ENCODE results near the gene MYL10. TPM values are rescaled to one million over a fixed set of nuclear protein-coding genes. Genes with fewer than 3 reads are reported as not detected.

The MYL10 gene
- total and polyA plus RNA-seq, 2 experiments from 2014 or later, result not detected

DNA sequence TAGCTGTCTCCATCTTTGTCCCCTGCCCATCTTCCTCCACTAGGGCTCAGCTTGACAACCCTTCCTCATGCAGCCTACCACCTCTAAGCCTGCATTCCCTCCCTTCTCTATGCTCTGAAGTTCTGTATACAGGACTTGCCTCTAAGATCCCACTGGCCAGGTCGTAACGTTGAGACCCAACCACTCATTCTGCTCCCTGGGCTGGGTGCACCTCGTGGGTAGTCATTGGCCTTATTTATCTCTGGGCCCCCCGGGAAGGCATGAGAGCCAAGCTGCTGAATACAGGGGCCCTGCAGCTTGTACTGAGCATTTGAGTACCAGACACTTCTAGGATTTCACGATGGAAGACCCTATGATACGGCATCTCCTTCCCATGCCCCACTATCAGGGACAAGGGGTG is 31.2 kb downstream of the MYL10 start:
- TF ChIP-seq EZH2 (IDR thresholded peaks at IDR 0.05; ENCODE audit: insufficient read depth, poor library complexity, severe bottlenecking), result no peak
- no peak for TF ChIP-seq EZH2phosphoT487 (IDR thresholded peaks at IDR 0.05; ENCODE audit: insufficient read depth, low read depth)
- Histone ChIP-seq H3K36me3 (ENCODE audit: low read depth) (no peaks in the 10 kb centered on the region), H3F3A (ENCODE audit: insufficient read depth) (no peaks in the 10 kb centered on the region), H3K4me2 (ENCODE audit: unreplicated experiment) (no peak overlapping the region), H3K27me3 (replicated peaks; ENCODE audit: insufficient read depth) (0 out of 2 replicates have a peak, but pooled peaks cover 4% of the 10 kb centered on the region), H3K9ac (no peak overlapping the region), H4K20me1 (ENCODE audit: insufficient read depth) (no peaks in the 10 kb centered on the region), H3K79me2 (ENCODE audit: insufficient read depth) (no peaks in the 10 kb centered on the region), H3K4me1 (ENCODE audit: insufficient read depth) (no peaks in the 10 kb centered on the region), H3K27ac (no peak overlapping the region), H3K4me3 (no peak overlapping the region), H3K9me3 (ENCODE audit: low read depth) (no peaks in the 10 kb centered on the region), H2AFZ (no peak overlapping the region), H3K9me2 (ENCODE audit: insufficient read depth) (no peaks in the 10 kb centered on the region)
- in situ Hi-C loops (cut with MboI), result loop anchor here (25.0 kb wide), 1 partner anchor 639 kb away; no protein-coding TSS in a partner anchor
- no peak for DNase-seq
- 71 to 72% methylated on average over 6 of the region's 6 CpGs for WGBS, 2 experiments (ENCODE audit: low coverage in 1 of 2, low lambda C conversion rate in 2 of 2, missing lambda C conversion rate in 2 of 2)

DNA sequence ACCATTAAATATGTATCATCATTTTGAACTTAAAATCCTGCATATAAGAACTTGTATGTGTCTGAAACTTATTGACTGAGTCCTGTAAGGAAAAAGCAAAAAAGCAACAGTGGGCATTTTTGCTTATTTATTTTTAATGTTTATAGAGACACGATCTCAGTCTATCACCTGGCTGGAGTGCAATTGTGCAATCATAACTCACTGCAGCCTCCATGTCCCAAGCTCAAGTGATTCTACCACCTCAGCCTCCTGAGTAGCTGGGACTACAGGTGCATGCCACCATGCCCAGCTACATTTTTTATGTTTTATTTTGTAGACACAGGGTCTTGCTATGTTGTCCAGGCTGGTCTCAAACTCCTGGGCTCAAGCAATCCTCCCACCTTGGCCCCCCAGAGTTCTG is 32.2 kb downstream of the MYL10 start:
- 22 to 45% methylated on average over 1 of the region's 1 CpG for WGBS, 2 experiments (ENCODE audit: low coverage in 1 of 2, low lambda C conversion rate in 2 of 2, missing lambda C conversion rate in 2 of 2)
- DNase-seq, result no peak
- in situ Hi-C loops (cut with MboI), result loop anchor here (25.0 kb wide), 1 partner anchor 640 kb away; no protein-coding TSS in a partner anchor
- Histone ChIP-seq H3K27me3 (replicated peaks; ENCODE audit: insufficient read depth) (0 out of 2 replicates have a peak, but pooled peaks cover 4% of the 10 kb centered on the region), H3K9me3 (ENCODE audit: low read depth) (no peaks in the 10 kb centered on the region), H3F3A (ENCODE audit: insufficient read depth) (no peaks in the 10 kb centered on the region), H3K4me2 (ENCODE audit: unreplicated experiment) (no peak overlapping the region), H4K20me1 (ENCODE audit: insufficient read depth) (no peaks in the 10 kb centered on the region), H3K36me3 (ENCODE audit: low read depth) (no peaks in the 10 kb centered on the region), H3K9ac (no peak overlapping the region), H3K9me2 (ENCODE audit: insufficient read depth) (no peaks in the 10 kb centered on the region), H3K27ac (no peak overlapping the region), H3K4me1 (ENCODE audit: insufficient read depth) (no peaks in the 10 kb centered on the region), H3K4me3 (no peak overlapping the region), H3K79me2 (ENCODE audit: insufficient read depth) (no peaks in the 10 kb centered on the region), H2AFZ (no peak overlapping the region)
- TF ChIP-seq EZH2 (IDR thresholded peaks at IDR 0.05; ENCODE audit: insufficient read depth, poor library complexity, severe bottlenecking) (no peak), EZH2phosphoT487 (IDR thresholded peaks at IDR 0.05; ENCODE audit: insufficient read depth, low read depth) (no peak)

DNA sequence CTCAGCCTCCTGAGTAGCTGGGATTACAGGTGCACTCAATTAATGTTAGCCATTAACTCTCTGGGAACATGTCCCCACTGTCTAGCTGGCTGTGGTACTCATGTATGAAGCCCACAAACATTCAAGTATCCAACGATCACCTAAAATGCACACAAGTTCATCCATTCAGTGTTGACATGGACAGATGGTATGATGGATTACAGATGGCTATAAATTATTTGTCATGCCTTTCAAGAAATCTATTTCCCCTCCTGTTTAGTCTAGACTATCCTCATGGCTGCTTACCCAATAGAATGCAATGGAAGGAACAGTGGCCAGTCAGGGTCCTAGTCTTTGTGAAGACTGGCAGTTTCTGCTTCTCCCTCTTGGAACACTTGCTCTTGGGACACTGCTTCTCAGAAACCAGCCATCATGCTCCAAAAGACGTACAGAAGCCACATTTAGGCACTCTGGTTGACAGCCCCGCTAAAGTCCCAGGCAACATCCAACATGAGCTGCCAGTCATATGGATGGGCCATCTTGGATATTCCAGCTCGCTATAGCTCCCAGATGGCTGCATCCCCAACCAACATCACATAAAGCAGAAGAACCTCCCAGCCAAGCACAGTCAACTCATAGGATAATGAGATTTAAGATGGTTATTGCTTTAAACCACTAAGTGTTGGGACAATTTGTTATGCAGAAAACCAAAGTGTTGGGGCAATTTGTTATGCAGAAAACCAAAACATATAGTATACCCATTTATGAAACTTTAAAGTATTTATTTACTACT is 33.1 kb downstream of the MYL10 start:
- H3K9me3 ChIP-seq (ENCODE audit: low read depth), result no peaks in the 10 kb centered on the region
- H3K79me2 ChIP-seq (ENCODE audit: insufficient read depth), result no peaks in the 10 kb centered on the region
- no peak overlapping the region for H3K4me2 ChIP-seq (ENCODE audit: unreplicated experiment)
- H3K4me1 ChIP-seq (ENCODE audit: insufficient read depth), result no peaks in the 10 kb centered on the region
- in situ Hi-C loops (cut with MboI), result loop anchor here (25.0 kb wide), 1 partner anchor 641 kb away; no protein-coding TSS in a partner anchor
- no peak overlapping the region for H2AFZ ChIP-seq
- H3K9ac ChIP-seq, result no peak overlapping the region
- no peak for DNase-seq
- H3K27me3 ChIP-seq (replicated peaks; ENCODE audit: insufficient read depth), result 0 out of 2 replicates have a peak, but pooled peaks cover 8% of the 10 kb centered on the region
- no peak overlapping the region for H3K4me3 ChIP-seq
- TF ChIP-seq EZH2phosphoT487 (IDR thresholded peaks at IDR 0.05; ENCODE audit: insufficient read depth, low read depth) (no peak), EZH2 (IDR thresholded peaks at IDR 0.05; ENCODE audit: insufficient read depth, poor library complexity, severe bottlenecking) (no peak)
- H3F3A ChIP-seq (ENCODE audit: insufficient read depth), result no peaks in the 10 kb centered on the region
- WGBS, 2 experiments (ENCODE audit: low coverage in 1 of 2, low lambda C conversion rate in 2 of 2, missing lambda C conversion rate in 2 of 2), result 40 to 43% methylated on average over 4 of the region's 4 CpGs
- H3K27ac ChIP-seq, result no peak overlapping the region
- H3K9me2 ChIP-seq (ENCODE audit: insufficient read depth), result no peaks in the 10 kb centered on the region
- H4K20me1 ChIP-seq (ENCODE audit: insufficient read depth), result no peaks in the 10 kb centered on the region
- H3K36me3 ChIP-seq (ENCODE audit: low read depth), result no peaks in the 10 kb centered on the region

DNA sequence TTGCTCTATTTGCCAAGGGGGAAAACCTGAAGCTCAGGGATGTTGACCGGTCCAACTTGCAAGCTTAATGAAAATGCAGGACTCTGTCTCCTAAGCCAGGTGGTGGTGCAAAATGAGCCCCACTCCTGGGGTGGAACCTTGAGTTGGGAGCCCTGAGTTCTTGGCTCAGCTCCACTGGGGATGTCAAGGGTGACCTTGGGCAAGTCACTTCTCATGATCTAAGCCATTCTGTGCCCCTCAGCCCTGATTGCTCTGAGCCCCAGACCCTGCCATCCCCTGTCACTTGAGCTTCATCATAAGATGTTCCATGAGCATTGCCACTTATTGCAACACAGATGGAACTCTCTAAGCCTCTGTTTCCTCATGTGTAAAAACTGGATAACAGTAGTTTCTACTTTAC is 33.9 kb downstream of the MYL10 start:
- 47 to 55% methylated on average over 1 of the region's 1 CpG for WGBS, 2 experiments (ENCODE audit: low coverage in 1 of 2, low lambda C conversion rate in 2 of 2, missing lambda C conversion rate in 2 of 2)
- in situ Hi-C loops (cut with MboI), result loop anchor here (25.0 kb wide), 1 partner anchor 642 kb away; no protein-coding TSS in a partner anchor

More for the DNA sequence above, 33.9 kb downstream of the MYL10 start:
- no peak overlapping the region for H3K9ac ChIP-seq
- no peaks in the 10 kb centered on the region for H3K9me2 ChIP-seq (ENCODE audit: insufficient read depth)
- no peak overlapping the region for H3K4me2 ChIP-seq (ENCODE audit: unreplicated experiment)
- H3K36me3 ChIP-seq (ENCODE audit: low read depth), result no peaks in the 10 kb centered on the region
- H3K9me3 ChIP-seq (ENCODE audit: low read depth), result no peaks in the 10 kb centered on the region
- no peak for DNase-seq
- H3K27me3 ChIP-seq (replicated peaks; ENCODE audit: insufficient read depth), result 0 out of 2 replicates have a peak, but pooled peaks cover 8% of the 10 kb centered on the region
- no peak overlapping the region for H2AFZ ChIP-seq
- H4K20me1 ChIP-seq (ENCODE audit: insufficient read depth), result no peaks in the 10 kb centered on the region
- no peak overlapping the region for H3K27ac ChIP-seq
- H3K4me1 ChIP-seq (ENCODE audit: insufficient read depth), result no peaks in the 10 kb centered on the region
- no peaks in the 10 kb centered on the region for H3K79me2 ChIP-seq (ENCODE audit: insufficient read depth)
- no peaks in the 10 kb centered on the region for H3F3A ChIP-seq (ENCODE audit: insufficient read depth)
- TF ChIP-seq EZH2phosphoT487 (IDR thresholded peaks at IDR 0.05; ENCODE audit: insufficient read depth, low read depth), result no peak
- TF ChIP-seq EZH2 (IDR thresholded peaks at IDR 0.05; ENCODE audit: insufficient read depth, poor library complexity, severe bottlenecking), result no peak
- no peak overlapping the region for H3K4me3 ChIP-seq

Measured in GM23248 (cell line).